ENCODE measurements around the gene PRXL2A. TPM values are rescaled to one million over a fixed set of nuclear protein-coding genes. Genes with fewer than 3 reads are reported as not detected.
"Not testable (repeated sequence)": the region's sequence is repeated elsewhere in the genome, so short reads cannot be mapped to it uniquely, and the experiment has no call there.

PRXL2A gene
- 10 to 100 TPM; 17.6 to 17.7 TPM for total RNA-seq

DNA sequence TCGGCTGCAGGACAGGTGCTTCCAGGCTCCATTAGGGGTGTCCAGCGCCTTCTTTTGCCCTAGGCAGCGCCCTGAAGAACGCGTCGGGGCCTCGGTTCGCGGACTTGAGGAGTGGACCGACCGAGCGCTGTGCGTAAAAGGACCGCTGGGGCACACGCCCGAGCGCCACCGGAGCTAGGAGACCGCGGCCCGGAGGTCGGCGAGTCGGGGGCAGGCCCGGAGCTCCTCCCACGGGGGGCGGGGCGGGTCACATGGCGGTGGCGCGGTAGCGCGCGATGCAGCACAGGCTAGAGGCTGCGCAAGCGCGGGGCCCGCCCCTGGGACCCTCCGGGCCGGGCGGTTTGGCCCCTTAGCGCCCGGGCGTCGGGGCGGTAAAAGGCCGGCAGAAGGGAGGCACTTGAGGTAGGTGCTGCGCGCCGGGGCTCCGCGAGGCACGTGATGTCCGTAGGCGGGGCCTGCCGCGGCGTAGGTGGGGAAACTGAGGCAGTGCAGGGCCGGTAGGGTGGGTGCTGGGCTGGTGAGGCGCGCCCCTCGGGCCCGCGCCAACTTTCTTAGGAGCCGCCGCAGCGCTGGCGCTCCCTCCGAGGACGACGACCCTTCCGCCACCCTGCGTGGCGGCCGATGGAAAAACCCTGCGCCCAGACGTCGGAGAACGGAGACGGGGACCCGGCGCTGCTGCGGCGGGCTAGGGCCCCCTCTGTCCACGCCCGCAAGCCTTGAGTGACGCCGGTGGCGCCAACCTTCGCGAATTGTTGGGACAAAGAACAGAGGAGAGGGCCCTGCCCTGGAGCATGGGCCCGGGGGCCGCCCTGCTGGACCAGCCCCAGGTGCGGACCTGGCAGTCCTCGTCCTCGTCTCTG is at the start of gene PRXL2A:
TSS of gene PRXL2A (plus strand) at position 310 of the 860 bp plus-strand sequence. CDS start 11,917 bp downstream, outside the sequence.
- CTCF ChIA-PET, result interaction anchor here (0.6 to 2.2 kb wide), 13 partner anchors 23 to 128 kb away, joined by 3 to 12 read pairs (median 4); no protein-coding TSS in a partner anchor
- DNase-seq, result peak; percentile 85
- Mint-ChIP-seq H3K9me3 (no peaks in the 10 kb centered on the region), H3K4me3 (peak within 1 kb of the TSS; percentile 89), H3K36me3 (ENCODE audit: low read depth) (no peaks in the 10 kb centered on the region), H3K4me1 (ENCODE audit: low read depth) (peaks cover 30% of the 10 kb centered on the region), H3K27ac (peak within 1 kb of the TSS; percentile 60), H3K27me3 (ENCODE audit: low read depth) (no peaks in the 10 kb centered on the region)
- intact Hi-C loops (cut with micrococcal nuclease), result loop anchor here (1.0 kb wide), 2 partner anchors 25 to 36 kb away; no protein-coding TSS in a partner anchor

GRCh38 chr10:80358925-80359324 is 49.4 kb upstream of the PRXL2A start:
- H3K9me3 Mint-ChIP-seq; intact Hi-C loops (cut with micrococcal nuclease); DNase-seq; H3K4me1 Mint-ChIP-seq (ENCODE audit: low read depth); H3K36me3 Mint-ChIP-seq (ENCODE audit: low read depth); H3K4me3 Mint-ChIP-seq; H3K27ac Mint-ChIP-seq: not testable (repeated sequence)
- CTCF ChIA-PET, result interaction anchor here (0.7 to 1.2 kb wide), 2 partner anchors 20 to 304 kb away, joined by 3 to 4 read pairs; no protein-coding TSS in a partner anchor
- H3K27me3 Mint-ChIP-seq (ENCODE audit: low read depth), result peaks cover 15% of the 10 kb centered on the region

- intact Hi-C loops (cut with micrococcal nuclease), result no loop called here
- peaks cover 15% of the 10 kb centered on the region for H3K27me3 Mint-ChIP-seq (ENCODE audit: low read depth)
Measured at GRCh38 chr10:80359644-80360043, 48.7 kb upstream of the PRXL2A start.

DNA sequence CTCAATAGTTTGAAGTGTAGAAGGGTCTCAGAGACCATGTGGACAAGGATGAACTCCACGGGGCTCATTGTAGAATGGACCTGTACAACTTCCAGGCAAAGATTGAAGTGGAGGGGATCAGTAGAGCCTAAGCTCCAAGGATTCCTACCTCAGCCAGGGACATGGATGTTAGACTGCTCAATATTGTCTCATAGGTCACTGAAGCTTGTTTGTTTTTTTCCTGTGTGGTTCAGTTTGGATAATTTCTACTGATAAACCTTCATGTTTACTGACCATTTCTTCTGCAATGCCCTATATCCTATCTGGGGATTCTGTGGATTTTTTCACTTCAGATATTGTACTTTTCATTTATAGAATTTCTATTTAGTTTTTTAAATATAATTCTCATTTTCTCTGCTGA is 42.8 kb upstream of the PRXL2A start:
- H3K4me1 Mint-ChIP-seq (ENCODE audit: low read depth), result no peaks in the 10 kb centered on the region
- H3K27me3 Mint-ChIP-seq (ENCODE audit: low read depth), result no peaks in the 10 kb centered on the region
- H3K9me3 Mint-ChIP-seq, result peaks cover 8% of the 10 kb centered on the region
- H3K27ac Mint-ChIP-seq, result no peak overlapping the region
- no peak overlapping the region for H3K4me3 Mint-ChIP-seq
- CTCF ChIA-PET, result interaction anchor here (0.7 to 3.2 kb wide), 2 partner anchors 12 to 342 kb away, joined by 4 to 14 read pairs; no protein-coding TSS in a partner anchor
- intact Hi-C loops (cut with micrococcal nuclease), result no loop called here
- H3K36me3 Mint-ChIP-seq (ENCODE audit: low read depth), result peaks cover 6% of the 10 kb centered on the region
- DNase-seq, result no peak

More at GRCh38 chr10:80359644-80360043, 48.7 kb upstream of the PRXL2A start:
- CTCF ChIA-PET, result interaction anchor here (0.7 to 1.2 kb wide), 2 partner anchors 10 to 304 kb away, joined by 3 to 4 read pairs; no protein-coding TSS in a partner anchor
- Mint-ChIP-seq H3K9me3 (peaks cover 2% of the 10 kb centered on the region), H3K4me1 (ENCODE audit: low read depth) (peaks cover 8% of the 10 kb centered on the region), H3K36me3 (ENCODE audit: low read depth) (no peaks in the 10 kb centered on the region), H3K27ac (no peak overlapping the region), H3K4me3 (no peak overlapping the region)
- no peak for DNase-seq

DNA sequence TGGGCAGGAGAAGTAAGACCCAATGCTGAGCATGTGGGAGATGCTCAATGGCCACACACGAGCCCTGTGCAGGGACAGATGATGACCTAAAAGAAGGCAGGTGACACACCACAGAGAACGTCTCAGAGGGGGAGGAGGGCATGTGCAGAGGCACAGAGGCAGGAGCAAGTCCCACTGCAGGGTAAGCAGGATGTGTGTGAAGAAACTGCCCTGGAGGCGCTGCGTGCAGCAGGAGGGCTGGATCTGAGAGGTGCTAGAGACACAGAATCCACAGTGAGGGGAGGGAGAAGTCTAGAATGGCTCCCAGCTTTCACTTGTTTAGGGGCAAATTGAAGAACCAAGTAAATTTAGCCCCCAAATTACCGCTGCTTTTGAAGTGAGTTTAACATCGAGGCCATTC is 36.9 kb upstream of the PRXL2A start:
- Mint-ChIP-seq H3K4me1 (ENCODE audit: low read depth) (no peaks in the 10 kb centered on the region), H3K36me3 (ENCODE audit: low read depth) (peaks cover 5% of the 10 kb centered on the region), H3K9me3 (peaks cover 8% of the 10 kb centered on the region), H3K27ac (no peak overlapping the region), H3K27me3 (ENCODE audit: low read depth) (no peaks in the 10 kb centered on the region), H3K4me3 (no peak overlapping the region)
- intact Hi-C loops (cut with micrococcal nuclease), result no loop called here
- CTCF ChIA-PET, result no interaction called here
- no peak for DNase-seq

GRCh38 chr10:80372675-80373074 is 35.7 kb upstream of the PRXL2A start:
- no peaks in the 10 kb centered on the region for H3K27me3 Mint-ChIP-seq (ENCODE audit: low read depth)
- CTCF ChIA-PET, result interaction anchor here (1.0 kb wide), 1 partner anchor 71 kb away, joined by 3 read pairs; no protein-coding TSS in a partner anchor
- no peaks in the 10 kb centered on the region for H3K4me1 Mint-ChIP-seq (ENCODE audit: low read depth)
- no peak overlapping the region for H3K4me3 Mint-ChIP-seq
- H3K27ac Mint-ChIP-seq, result no peak overlapping the region
- H3K9me3 Mint-ChIP-seq, result peaks cover 2% of the 10 kb centered on the region
- intact Hi-C loops (cut with micrococcal nuclease), result no loop called here
- H3K36me3 Mint-ChIP-seq (ENCODE audit: low read depth), result peaks cover 4% of the 10 kb centered on the region
- DNase-seq, result no peak

DNA sequence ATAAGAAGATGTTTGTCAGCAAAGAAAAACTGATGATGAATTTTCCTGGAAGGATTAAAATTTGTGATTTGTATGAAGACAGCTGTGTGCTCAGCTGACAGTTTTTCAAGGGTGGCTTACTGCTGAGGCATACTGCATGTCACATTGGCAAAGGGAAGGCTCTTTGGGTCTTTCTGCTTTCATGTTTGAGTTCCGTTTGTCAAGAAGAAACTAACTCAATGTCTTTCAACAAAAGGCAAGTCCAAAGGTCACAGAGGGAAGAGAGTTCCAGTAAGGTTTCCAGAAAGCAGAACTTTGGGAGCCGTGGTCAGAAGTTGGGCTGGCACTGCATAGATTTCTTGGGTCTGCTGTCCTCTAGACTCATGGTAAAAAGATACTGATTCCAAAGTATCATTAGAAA is 34.8 kb upstream of the PRXL2A start:
- intact Hi-C loops (cut with micrococcal nuclease), result no loop called here
- H3K36me3 Mint-ChIP-seq (ENCODE audit: low read depth), result no peaks in the 10 kb centered on the region
- no peak for DNase-seq
- CTCF ChIA-PET, result interaction anchor here (1.0 kb wide), 1 partner anchor 70 kb away, joined by 3 read pairs; no protein-coding TSS in a partner anchor
- no peaks in the 10 kb centered on the region for H3K27me3 Mint-ChIP-seq (ENCODE audit: low read depth)
- no peaks in the 10 kb centered on the region for H3K9me3 Mint-ChIP-seq
- H3K4me1 Mint-ChIP-seq (ENCODE audit: low read depth), result peaks cover 5% of the 10 kb centered on the region
- no peak overlapping the region for H3K27ac Mint-ChIP-seq
- H3K4me3 Mint-ChIP-seq, result no peak overlapping the region

GRCh38 chr10:80379701-80380100 is 28.6 kb upstream of the PRXL2A start:
- no peaks in the 10 kb centered on the region for H3K9me3 Mint-ChIP-seq
- H3K4me1 Mint-ChIP-seq (ENCODE audit: low read depth), result peaks cover 16% of the 10 kb centered on the region
- CTCF ChIA-PET, result interaction anchor here (0.7 to 2.5 kb wide), 6 partner anchors 27 to 283 kb away, joined by 3 to 35 read pairs (median 4); partner anchors contain the start of gene PRXL2A
- H3K4me3 Mint-ChIP-seq, result no peak overlapping the region
- no peak overlapping the region for H3K27ac Mint-ChIP-seq
- no peaks in the 10 kb centered on the region for H3K27me3 Mint-ChIP-seq (ENCODE audit: low read depth)
- DNase-seq, result no peak
- H3K36me3 Mint-ChIP-seq (ENCODE audit: low read depth), result no peaks in the 10 kb centered on the region
- intact Hi-C loops (cut with micrococcal nuclease), result loop anchor here (2.0 kb wide), 2 partner anchors 219 to 639 kb away; no protein-coding TSS in a partner anchor

- CTCF ChIA-PET, result interaction anchor here (0.7 to 2.1 kb wide), 6 partner anchors 26 to 461 kb away, joined by 3 to 6 read pairs (median 4); partner anchors contain the start of gene PRXL2A
- intact Hi-C loops (cut with micrococcal nuclease), result no loop called here
- DNase-seq, result no peak
- Mint-ChIP-seq H3K9me3 (no peaks in the 10 kb centered on the region), H3K36me3 (ENCODE audit: low read depth) (no peaks in the 10 kb centered on the region), H3K27ac (no peak overlapping the region), H3K27me3 (ENCODE audit: low read depth) (no peaks in the 10 kb centered on the region), H3K4me1 (ENCODE audit: low read depth) (peaks cover 16% of the 10 kb centered on the region), H3K4me3 (no peak overlapping the region)
Measured at GRCh38 chr10:80380185-80380584, 28.2 kb upstream of the PRXL2A start.

GRCh38 chr10:80382989-80383388 is 25.4 kb upstream of the PRXL2A start:
- intact Hi-C loops (cut with micrococcal nuclease), result loop anchor here (1.0 to 2.0 kb wide), 6 partner anchors 25 to 316 kb away; partner anchors contain the start of gene PRXL2A
- Mint-ChIP-seq H3K9me3 (no peaks in the 10 kb centered on the region), H3K27ac (no peak overlapping the region), H3K36me3 (ENCODE audit: low read depth) (no peaks in the 10 kb centered on the region), H3K27me3 (ENCODE audit: low read depth) (no peaks in the 10 kb centered on the region), H3K4me1 (ENCODE audit: low read depth) (peaks cover 16% of the 10 kb centered on the region), H3K4me3 (no peak overlapping the region)
- CTCF ChIA-PET, result interaction anchor here (0.9 to 3.9 kb wide), 9 partner anchors 21 to 280 kb away, joined by 3 to 21 read pairs (median 3); partner anchors contain the start of gene PRXL2A
- DNase-seq, result peak; percentile 73

DNA sequence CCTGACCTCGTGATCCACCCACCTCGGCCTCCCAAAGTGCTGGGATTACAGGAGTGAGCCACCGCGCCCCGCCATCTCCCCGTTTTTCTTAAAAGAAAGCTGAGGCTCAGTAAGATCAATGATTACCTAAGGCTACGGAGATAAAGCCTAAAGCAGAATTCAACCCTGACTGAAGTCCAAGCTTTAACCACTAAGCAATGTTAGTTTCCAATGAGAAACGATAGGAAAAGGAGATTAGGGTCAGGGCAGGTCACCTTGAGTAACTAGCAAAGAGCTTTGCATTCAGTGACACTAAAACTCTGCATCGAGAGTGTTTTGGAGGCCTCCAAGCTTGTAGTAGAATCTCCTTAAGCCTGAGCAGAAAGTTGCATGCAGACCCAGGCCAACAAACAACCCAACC is 17.6 kb upstream of the PRXL2A start:
- H3K9me3 Mint-ChIP-seq, result no peaks in the 10 kb centered on the region
- intact Hi-C loops (cut with micrococcal nuclease), result no loop called here
- H3K4me3 Mint-ChIP-seq, result no peak overlapping the region
- CTCF ChIA-PET, result interaction anchor here (1.5 kb wide), 1 partner anchor 13 kb away, joined by 4 read pairs; no protein-coding TSS in a partner anchor
- H3K4me1 Mint-ChIP-seq (ENCODE audit: low read depth), result no peaks in the 10 kb centered on the region
- no peaks in the 10 kb centered on the region for H3K36me3 Mint-ChIP-seq (ENCODE audit: low read depth)
- no peak for DNase-seq
- H3K27me3 Mint-ChIP-seq (ENCODE audit: low read depth), result no peaks in the 10 kb centered on the region
- H3K27ac Mint-ChIP-seq, result no peak overlapping the region

- Mint-ChIP-seq H3K4me3 (no peak overlapping the region), H3K27ac (no peak overlapping the region), H3K9me3 (no peaks in the 10 kb centered on the region), H3K27me3 (ENCODE audit: low read depth) (no peaks in the 10 kb centered on the region), H3K4me1 (ENCODE audit: low read depth) (no peaks in the 10 kb centered on the region), H3K36me3 (ENCODE audit: low read depth) (no peaks in the 10 kb centered on the region)
- intact Hi-C loops (cut with micrococcal nuclease), result no loop called here
- no peak for DNase-seq
- CTCF ChIA-PET, result interaction anchor here (1.1 kb wide), 1 partner anchor 14 kb away, joined by 11 read pairs; no protein-coding TSS in a partner anchor
Measured at GRCh38 chr10:80392250-80392649, 16.1 kb upstream of the PRXL2A start.
